Measurements from ENCODE around the gene CWC15. TPM values are rescaled to one million over a fixed set of nuclear protein-coding genes. Genes with fewer than 3 reads are reported as not detected.

Gene CWC15
- total RNA-seq, 1 donor from 2014 or later: 103 TPM

DNA sequence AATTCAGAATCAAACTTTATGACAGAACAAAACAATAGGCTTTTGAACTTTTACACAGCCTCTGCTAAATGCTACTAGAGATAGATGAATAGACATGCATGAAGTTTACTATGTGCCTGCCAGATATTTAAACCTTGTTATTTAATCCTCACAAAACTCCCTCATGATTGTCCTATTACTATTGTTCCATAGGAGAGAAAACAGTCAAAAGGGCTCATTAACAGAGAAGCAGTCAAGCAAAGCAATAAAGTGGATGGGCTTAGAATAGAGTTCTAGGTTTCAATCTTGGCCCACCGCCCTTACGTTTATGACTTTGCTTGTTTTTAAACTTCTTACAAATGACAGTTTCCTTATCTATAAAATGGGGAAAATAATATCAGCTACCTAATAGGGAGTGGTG is 12.9 kb downstream of the CWC15 start:
- Histone ChIP-seq H3K4me1 (no peaks in the 10 kb centered on the region), H3K79me2 (ENCODE audit: low read depth) (no peaks in the 10 kb centered on the region), H3F3A (ENCODE audit: low read depth) (peaks cover 4% of the 10 kb centered on the region), H3K9ac (no peak overlapping the region), H3K9me3 (ENCODE audit: low read depth) (no peaks in the 10 kb centered on the region), H3K27ac (no peak overlapping the region), H2AFZ (replicated peaks) (no peak overlapping the region), H3K27me3 (no peaks in the 10 kb centered on the region), H3K4me2 (no peak overlapping the region), H4K20me1 (ENCODE audit: low read depth) (no peaks in the 10 kb centered on the region), H3K4me3 (no peak overlapping the region), H3K36me3 (peaks cover 15% of the 10 kb centered on the region)
- Mint-ChIP-seq H3K27ac (no peak overlapping the region), H3K4me1 (no peaks in the 10 kb centered on the region), H3K36me3 (peaks cover 23% of the 10 kb centered on the region), H3K4me3 (no peak overlapping the region), H3K27me3 (ENCODE audit: insufficient read depth, low read depth) (no peaks in the 10 kb centered on the region), H3K9me3 (no peaks in the 10 kb centered on the region)
- TF ChIP-seq EZH2 (IDR thresholded peaks at IDR 0.05) (no peak), EZH2phosphoT487 (IDR thresholded peaks at IDR 0.05) (no peak)
- TF ChIP-seq, protein P1, sequence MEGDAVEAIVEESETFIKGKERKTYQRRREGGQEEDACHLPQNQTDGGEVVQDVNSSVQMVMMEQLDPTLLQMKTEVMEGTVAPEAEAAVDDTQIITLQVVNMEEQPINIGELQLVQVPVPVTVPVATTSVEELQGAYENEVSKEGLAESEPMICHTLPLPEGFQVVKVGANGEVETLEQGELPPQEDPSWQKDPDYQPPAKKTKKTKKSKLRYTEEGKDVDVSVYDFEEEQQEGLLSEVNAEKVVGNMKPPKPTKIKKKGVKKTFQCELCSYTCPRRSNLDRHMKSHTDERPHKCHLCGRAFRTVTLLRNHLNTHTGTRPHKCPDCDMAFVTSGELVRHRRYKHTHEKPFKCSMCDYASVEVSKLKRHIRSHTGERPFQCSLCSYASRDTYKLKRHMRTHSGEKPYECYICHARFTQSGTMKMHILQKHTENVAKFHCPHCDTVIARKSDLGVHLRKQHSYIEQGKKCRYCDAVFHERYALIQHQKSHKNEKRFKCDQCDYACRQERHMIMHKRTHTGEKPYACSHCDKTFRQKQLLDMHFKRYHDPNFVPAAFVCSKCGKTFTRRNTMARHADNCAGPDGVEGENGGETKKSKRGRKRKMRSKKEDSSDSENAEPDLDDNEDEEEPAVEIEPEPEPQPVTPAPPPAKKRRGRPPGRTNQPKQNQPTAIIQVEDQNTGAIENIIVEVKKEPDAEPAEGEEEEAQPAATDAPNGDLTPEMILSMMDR (IDR thresholded peaks at IDR 0.05): no peak
- no peak for DNase-seq (ENCODE audit: low spot score)

DNA sequence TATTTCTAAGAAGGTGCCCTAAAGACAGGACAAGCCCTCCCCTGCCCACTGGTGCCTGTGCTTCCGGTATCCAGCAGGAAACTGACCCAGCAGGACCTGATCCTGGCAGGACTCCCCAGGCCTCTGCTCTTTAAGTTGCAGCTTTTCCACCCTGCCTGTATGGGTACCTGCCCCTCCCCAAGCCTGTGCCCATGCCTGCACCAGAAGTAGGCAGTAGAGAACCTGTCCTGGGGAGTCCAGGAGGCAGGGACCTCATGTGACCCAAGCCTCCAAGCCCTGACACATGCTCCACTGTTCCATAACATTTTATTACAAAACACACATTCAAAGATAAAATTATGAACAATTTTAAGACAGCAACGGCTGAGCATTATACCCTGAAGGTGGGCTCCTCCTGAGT is 14.2 kb downstream of the CWC15 start:
- H3K36me3 Mint-ChIP-seq: peaks cover 18% of the 10 kb centered on the region
- Histone ChIP-seq H3K9ac (no peak overlapping the region), H3K4me3 (no peak overlapping the region), H3K27ac (no peak overlapping the region), H3K4me2 (no peak overlapping the region), H3K79me2 (ENCODE audit: low read depth) (no peaks in the 10 kb centered on the region), H3K27me3 (no peaks in the 10 kb centered on the region), H3F3A (ENCODE audit: low read depth) (peaks cover 4% of the 10 kb centered on the region), H2AFZ (replicated peaks) (no peak overlapping the region), H4K20me1 (ENCODE audit: low read depth) (no peaks in the 10 kb centered on the region), H3K36me3 (peaks cover 15% of the 10 kb centered on the region), H3K9me3 (ENCODE audit: low read depth) (no peaks in the 10 kb centered on the region), H3K4me1 (no peaks in the 10 kb centered on the region)
- TF ChIP-seq, protein P1 (IDR thresholded peaks at IDR 0.05): no peak
- TF ChIP-seq EZH2 (IDR thresholded peaks at IDR 0.05) (no peak), EZH2phosphoT487 (IDR thresholded peaks at IDR 0.05) (no peak)
- H3K4me3 Mint-ChIP-seq: no peak overlapping the region
- no peak overlapping the region for H3K27ac Mint-ChIP-seq
- DNase-seq (ENCODE audit: low spot score): no peak
- no peaks in the 10 kb centered on the region for H3K27me3 Mint-ChIP-seq (ENCODE audit: insufficient read depth, low read depth)
- no peaks in the 10 kb centered on the region for H3K9me3 Mint-ChIP-seq
- H3K4me1 Mint-ChIP-seq: no peaks in the 10 kb centered on the region

DNA sequence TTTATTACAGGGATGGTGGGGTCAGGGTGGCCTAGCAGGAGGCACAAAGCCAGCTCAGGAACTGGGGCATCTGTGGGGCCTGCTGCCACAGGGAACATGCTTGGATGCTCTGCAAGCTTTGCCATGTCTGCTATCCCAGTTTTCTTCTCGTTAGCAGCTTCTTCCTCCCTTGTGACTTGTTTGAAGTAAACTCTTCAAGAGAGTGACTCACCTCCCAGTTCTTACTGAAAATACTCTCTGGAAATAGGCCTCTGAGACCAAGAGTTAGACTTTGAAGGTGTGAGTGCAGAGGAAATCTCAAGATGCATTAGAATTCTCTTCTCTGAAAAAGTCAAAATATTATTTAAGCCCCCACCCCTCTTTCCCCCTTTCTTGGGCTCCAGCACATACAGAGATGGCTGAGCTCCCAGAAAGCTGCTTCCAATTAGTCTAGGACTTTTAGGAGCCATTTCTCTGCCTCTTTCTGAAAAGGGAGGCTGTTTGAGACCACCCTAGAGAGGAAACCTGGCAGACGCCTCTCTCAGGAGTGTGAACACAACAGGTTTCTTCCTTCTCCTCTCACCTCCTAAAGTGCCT is 15.1 kb downstream of the CWC15 start:
- TF ChIP-seq, protein P1 (IDR thresholded peaks at IDR 0.05): no peak
- TF ChIP-seq EZH2phosphoT487 (IDR thresholded peaks at IDR 0.05) (no peak), EZH2 (IDR thresholded peaks at IDR 0.05) (no peak)
- no peak for DNase-seq (ENCODE audit: low spot score)
- H3K36me3 Mint-ChIP-seq: peaks cover 14% of the 10 kb centered on the region
- H3K4me3 ChIP-seq: no peak overlapping the region
- peaks cover 10% of the 10 kb centered on the region for H3K36me3 ChIP-seq
- no peak overlapping the region for H3K27ac ChIP-seq
- H3K9ac ChIP-seq: no peak overlapping the region
- no peaks in the 10 kb centered on the region for H4K20me1 ChIP-seq (ENCODE audit: low read depth)
- H3K27me3 ChIP-seq: no peaks in the 10 kb centered on the region
- no peaks in the 10 kb centered on the region for H3K79me2 ChIP-seq (ENCODE audit: low read depth)
- H3K27me3 Mint-ChIP-seq (ENCODE audit: insufficient read depth, low read depth): no peaks in the 10 kb centered on the region
- H3K9me3 ChIP-seq (ENCODE audit: low read depth): no peaks in the 10 kb centered on the region
- no peaks in the 10 kb centered on the region for H3K9me3 Mint-ChIP-seq
- peaks cover 2% of the 10 kb centered on the region for H3K4me1 Mint-ChIP-seq
- H3K4me2 ChIP-seq: no peak overlapping the region
- H2AFZ ChIP-seq (replicated peaks): no peak overlapping the region
- peaks cover 4% of the 10 kb centered on the region for H3F3A ChIP-seq (ENCODE audit: low read depth)
- no peaks in the 10 kb centered on the region for H3K4me1 ChIP-seq
- H3K27ac Mint-ChIP-seq: no peak overlapping the region
- H3K4me3 Mint-ChIP-seq: no peak overlapping the region

Measured in neural progenitor cell (in vitro differentiated cells).